ENCODE results near the gene AGMAT.

The AGMAT gene

GRCh38 chr1:15584489-15585363 is at the start of gene AGMAT:
TSS of gene AGMAT (minus strand) at chr1:15585051. CDS start at chr1:15584967, 84 bp downstream.
- no peaks in the 10 kb centered on the region for H4K20me1 ChIP-seq (ENCODE audit: insufficient read depth, low read length)
- H3F3A ChIP-seq (ENCODE audit: insufficient read depth, low read length), result peaks cover 21% of the 10 kb centered on the region
- TF ChIP-seq EZH2phosphoT487 (IDR thresholded peaks at IDR 0.05; ENCODE audit: low read length), result no peak
- peak; percentile 46 for TF ChIP-seq CTCF (IDR thresholded peaks at IDR 0.05; ENCODE audit: low read length)
- peaks cover 14% of the 10 kb centered on the region for H3K79me2 ChIP-seq (ENCODE audit: low read length)
- peak within 1 kb of the TSS; percentile 95 for H2AFZ ChIP-seq (ENCODE audit: low read length)
- DNase-seq, result peak; percentile 73
- peak within 1 kb of the TSS; percentile 49; the same call in 1 of the 2 replicates for H3K27ac ChIP-seq (ENCODE audit: low read length)
- H3K4me1 ChIP-seq (ENCODE audit: low read length), result peaks cover 15% of the 10 kb centered on the region
- H3K9me2 ChIP-seq (replicated peaks; ENCODE audit: insufficient read depth, low read length), result no peaks in the 10 kb centered on the region
- peak within 1 kb of the TSS; percentile 92 for H3K4me2 ChIP-seq (ENCODE audit: low read depth, low read length)
- no peaks in the 10 kb centered on the region for H3K27me3 ChIP-seq (replicated peaks; ENCODE audit: insufficient read depth, low read length)
- no peaks in the 10 kb centered on the region for H3K9me3 ChIP-seq (replicated peaks; ENCODE audit: insufficient read depth, low read length)
- no peaks in the 10 kb centered on the region for H3K36me3 ChIP-seq (replicated peaks; ENCODE audit: insufficient read depth, low read length)
- peak within 1 kb of the TSS; percentile 82 for H3K4me3 ChIP-seq (ENCODE audit: low read length)
- peak within 1 kb of the TSS; percentile 92 for H3K9ac ChIP-seq (ENCODE audit: low read length)

DNA sequence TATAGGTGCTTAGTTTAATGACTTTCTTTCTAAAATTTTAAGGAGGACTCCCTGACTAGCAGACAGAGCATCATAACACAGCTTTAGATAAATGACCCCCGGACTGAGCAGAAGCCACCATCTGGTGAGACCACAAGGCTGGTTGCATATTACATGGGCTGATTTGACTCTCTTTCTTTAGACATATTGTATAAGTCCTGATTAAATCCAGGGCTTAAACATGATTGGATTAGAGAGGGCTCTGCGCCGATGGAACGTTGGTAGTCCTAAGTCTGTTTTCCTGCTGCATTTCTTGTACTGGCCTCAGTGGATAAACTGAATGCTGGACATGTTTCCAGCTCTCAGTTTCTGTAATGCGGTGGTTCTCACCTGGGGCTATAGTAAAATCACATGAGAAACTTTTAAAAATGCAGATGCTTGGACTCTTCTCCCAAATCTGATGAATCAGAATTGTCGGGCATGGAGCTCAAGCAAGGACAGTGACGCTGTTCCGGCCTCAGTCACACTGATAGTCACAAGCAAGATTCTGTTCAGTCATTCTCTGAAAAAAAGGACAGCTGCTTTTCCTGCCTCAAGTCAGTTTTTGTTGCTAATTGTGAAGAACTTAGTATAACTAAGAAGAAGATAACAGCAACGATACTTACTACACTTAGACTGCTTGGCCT is 49.0 kb upstream of the AGMAT start:
- no peak overlapping the region for H3K4me3 ChIP-seq (ENCODE audit: low read length)
- DNase-seq, result no peak
- H3K79me2 ChIP-seq (ENCODE audit: low read length), result peaks cover 54% of the 10 kb centered on the region
- H3K9me3 ChIP-seq (replicated peaks; ENCODE audit: insufficient read depth, low read length), result no peaks in the 10 kb centered on the region
- H4K20me1 ChIP-seq (ENCODE audit: insufficient read depth, low read length), result no peaks in the 10 kb centered on the region
- no peak overlapping the region for H3K9ac ChIP-seq (ENCODE audit: low read length)
- no peak overlapping the region for H3K4me2 ChIP-seq (ENCODE audit: low read depth, low read length)
- no peaks in the 10 kb centered on the region for H3K27me3 ChIP-seq (replicated peaks; ENCODE audit: insufficient read depth, low read length)
- H3K4me1 ChIP-seq (ENCODE audit: low read length), result peaks cover 4% of the 10 kb centered on the region; the same call in 1 of the 2 replicates
- H3K36me3 ChIP-seq (replicated peaks; ENCODE audit: insufficient read depth, low read length), result peaks cover 15% of the 10 kb centered on the region; the same call in 1 of the 2 replicates
- H3F3A ChIP-seq (ENCODE audit: insufficient read depth, low read length), result no peaks in the 10 kb centered on the region
- no peak for TF ChIP-seq EZH2phosphoT487 (IDR thresholded peaks at IDR 0.05; ENCODE audit: low read length)
- no peak for TF ChIP-seq CTCF (IDR thresholded peaks at IDR 0.05; ENCODE audit: low read length)
- no peak for TF ChIP-seq EZH2 (optimal IDR thresholded peaks at IDR 0.05; ENCODE audit: low read depth, low read length)
- H3K9me2 ChIP-seq (replicated peaks; ENCODE audit: insufficient read depth, low read length), result no peaks in the 10 kb centered on the region
- no peak overlapping the region for H3K27ac ChIP-seq (ENCODE audit: low read length)
- no peak overlapping the region for H2AFZ ChIP-seq (ENCODE audit: low read length)

GRCh38 chr1:15628003-15628402 is 43.2 kb upstream of the AGMAT start:
- peak overlapping the region; percentile 23; the same call in 1 of the 2 replicates for H3K27ac ChIP-seq (ENCODE audit: low read length)
- H3K27me3 ChIP-seq (replicated peaks; ENCODE audit: insufficient read depth, low read length), result no peaks in the 10 kb centered on the region
- peaks cover 83% of the 10 kb centered on the region for H3K79me2 ChIP-seq (ENCODE audit: low read length)
- no peaks in the 10 kb centered on the region for H3K9me2 ChIP-seq (replicated peaks; ENCODE audit: insufficient read depth, low read length)
- H3K4me3 ChIP-seq (ENCODE audit: low read length), result no peak overlapping the region
- no peak for DNase-seq
- H3K36me3 ChIP-seq (replicated peaks; ENCODE audit: insufficient read depth, low read length), result peaks cover 4% of the 10 kb centered on the region; the same call in 1 of the 2 replicates
- no peak overlapping the region for H3K4me2 ChIP-seq (ENCODE audit: low read depth, low read length)
- TF ChIP-seq EZH2phosphoT487 (IDR thresholded peaks at IDR 0.05; ENCODE audit: low read length) (no peak), CTCF (IDR thresholded peaks at IDR 0.05; ENCODE audit: low read length) (no peak), EZH2 (optimal IDR thresholded peaks at IDR 0.05; ENCODE audit: low read depth, low read length) (no peak)
- H3K9me3 ChIP-seq (replicated peaks; ENCODE audit: insufficient read depth, low read length), result no peaks in the 10 kb centered on the region
- H2AFZ ChIP-seq (ENCODE audit: low read length), result no peak overlapping the region
- peaks cover 17% of the 10 kb centered on the region for H4K20me1 ChIP-seq (ENCODE audit: insufficient read depth, low read length)
- H3K9ac ChIP-seq (ENCODE audit: low read length), result no peak overlapping the region
- peaks cover 18% of the 10 kb centered on the region for H3K4me1 ChIP-seq (ENCODE audit: low read length)
- no peaks in the 10 kb centered on the region for H3F3A ChIP-seq (ENCODE audit: insufficient read depth, low read length)

All from MM.1S (cell line).